Mesothelial cell of epicardium (in vitro differentiated cells): ENCODE measurements around the gene INPP5B. TPM values are rescaled to one million over a fixed set of nuclear protein-coding genes. Genes with fewer than 3 reads are reported as not detected.

Source experiments
- DNase-seq, 2 experiments: peaks; one replicate each; pipeline ENCODE4 v3.0.0; 2021; ENCODE audit warnings: low spot score in 2 of 2; ENCODE audit not compliant: unreplicated experiment in 2 of 2
- H3K27ac Mint-ChIP-seq: 2 replicates; pipeline ENCODE4 v1.8.0; 2021; ENCODE audit warnings: mixed read lengths
- H3K27me3 Mint-ChIP-seq: 2 replicates; pipeline ENCODE4 v1.8.0; 2021; ENCODE audit warnings: low read depth, mixed read lengths
- H3K36me3 Mint-ChIP-seq: 2 replicates; pipeline ENCODE4 v1.8.0; 2021; ENCODE audit warnings: mixed read lengths
- H3K4me1 Mint-ChIP-seq: 2 replicates; pipeline ENCODE4 v1.8.0; 2021; ENCODE audit warnings: mixed read lengths
- H3K4me3 Mint-ChIP-seq: 2 replicates; pipeline ENCODE4 v1.8.0; 2021; ENCODE audit warnings: mild to moderate bottlenecking, moderate library complexity, mixed read lengths
- H3K9me3 Mint-ChIP-seq: 2 replicates; pipeline ENCODE4 v1.8.0; 2021; ENCODE audit warnings: mixed read lengths
- CTCF ChIP-seq: fragments of 200-600 bp; sonication (generic); IDR thresholded peaks from one replicate; pipeline ENCODE4 v1.5.0; 2021; ENCODE audit warnings: antibody characterized with exemption; ENCODE audit not compliant: unreplicated experiment
- total RNA-seq: library from RNA; stranded (reverse); gene quantifications from 3 replicates; pipeline ENCODE4 v1.2.1, GENCODE V29; 2021

INPP5B gene
- total RNA-seq, 1 donor from 2014 or later = 21.5 TPM

GRCh38 chr1:37925316-37925715 is 21.5 kb downstream of the INPP5B start:
- H3K4me3 Mint-ChIP-seq = no peak overlapping the region
- H3K4me1 Mint-ChIP-seq = peaks cover 9% of the 10 kb centered on the region
- H3K27ac Mint-ChIP-seq = peak overlapping the region; percentile 69
- H3K36me3 Mint-ChIP-seq = peaks cover 5% of the 10 kb centered on the region
- DNase-seq = no peak
- no peaks in the 10 kb centered on the region for H3K27me3 Mint-ChIP-seq
- TF ChIP-seq CTCF = no peak
- H3K9me3 Mint-ChIP-seq = no peaks in the 10 kb centered on the region

- H3K27ac Mint-ChIP-seq = no peak overlapping the region
- peaks cover 7% of the 10 kb centered on the region for H3K4me1 Mint-ChIP-seq
- no peaks in the 10 kb centered on the region for H3K27me3 Mint-ChIP-seq
- H3K36me3 Mint-ChIP-seq = peaks cover 5% of the 10 kb centered on the region
- DNase-seq = no peak
- no peak overlapping the region for H3K4me3 Mint-ChIP-seq
- H3K9me3 Mint-ChIP-seq = no peaks in the 10 kb centered on the region
- no peak for TF ChIP-seq CTCF
Measured at GRCh38 chr1:37923551-37923889, 23.3 kb downstream of the INPP5B start.

- no peaks in the 10 kb centered on the region for H3K9me3 Mint-ChIP-seq
- H3K4me3 Mint-ChIP-seq = no peak overlapping the region
- no peak overlapping the region for H3K27ac Mint-ChIP-seq
- TF ChIP-seq CTCF = no peak
- peaks cover 7% of the 10 kb centered on the region for H3K4me1 Mint-ChIP-seq
- H3K27me3 Mint-ChIP-seq = no peaks in the 10 kb centered on the region
- peaks cover 4% of the 10 kb centered on the region for H3K36me3 Mint-ChIP-seq
- DNase-seq = no peak
Measured at GRCh38 chr1:37922767-37923550, 23.9 kb downstream of the INPP5B start.

GRCh38 chr1:37919277-37919676 is 27.6 kb downstream of the INPP5B start:
- peak; percentile 43 for TF ChIP-seq CTCF
- no peak for DNase-seq
- no peaks in the 10 kb centered on the region for H3K9me3 Mint-ChIP-seq
- no peak overlapping the region for H3K4me3 Mint-ChIP-seq
- H3K27me3 Mint-ChIP-seq = no peaks in the 10 kb centered on the region
- H3K4me1 Mint-ChIP-seq = no peaks in the 10 kb centered on the region
- no peak overlapping the region for H3K27ac Mint-ChIP-seq
- H3K36me3 Mint-ChIP-seq = no peaks in the 10 kb centered on the region

- Mint-ChIP-seq H3K9me3 (no peaks in the 10 kb centered on the region), H3K27me3 (no peaks in the 10 kb centered on the region), H3K4me3 (no peak overlapping the region), H3K36me3 (no peaks in the 10 kb centered on the region), H3K27ac (no peak overlapping the region), H3K4me1 (no peaks in the 10 kb centered on the region)
- no peak for TF ChIP-seq CTCF
- no peak for DNase-seq
Measured at GRCh38 chr1:37915476-37916093, 31.3 kb downstream of the INPP5B start.
